H1 (cell line): ENCODE results near the gene SLC16A6. TPM values are rescaled to one million over a fixed set of nuclear protein-coding genes. Genes with fewer than 3 reads are reported as not detected.

Experiments
- CTCF ChIA-PET: fragments of 300-600 bp; sonication (Branson Sonifier 250); formaldehyde crosslinking; loops from one replicate; lab custom pipeline; 2021; ENCODE audit not compliant: partially characterized antibody; lab: Charles Lee
- POLR2A ChIA-PET: fragments of 300-600 bp; sonication (Branson Sonifier 250); formaldehyde crosslinking; loops from one replicate; lab custom pipeline; 2021; ENCODE audit warnings: inconsistent platforms; ENCODE audit not compliant: partially characterized antibody; lab: Charles Lee
- DNase-seq, 2 experiments: peaks; one replicate each; pipeline versions ENCODE4 v3.0.0 to v3.0.0-alpha.2; 2010 to 2022; ENCODE audit warnings: low spot score in 2 of 2, low read depth in 1 of 2, mixed read lengths in 1 of 2
- FAIRE-seq: peaks from 2 replicates; lab custom pipeline; 2011; peaks lifted over from hg19 to GRCh38; lab: Jason Lieb, UNC
- H2AFZ ChIP-seq: 2 replicates; pipeline ENCODE4 v1.8.1; 2012; ENCODE audit warnings: low read length, inconsistent platforms
- H2AK5ac ChIP-seq: 2 replicates; pipeline ENCODE4 v1.6.1; 2013; ENCODE audit warnings: low read depth, low read length
- H2BK120ac ChIP-seq: replicated peaks from 2 replicates; pipeline ENCODE3; 2013; ENCODE audit warnings: low read depth, low read length, inconsistent platforms
- H2BK12ac ChIP-seq: 2 replicates; pipeline ENCODE4 v1.6.1; 2013; ENCODE audit warnings: low read depth, low read length
- H2BK15ac ChIP-seq: 2 replicates; pipeline ENCODE4 v1.6.1; 2013; ENCODE audit warnings: low read length
- H2BK20ac ChIP-seq: 2 replicates; pipeline ENCODE4 v1.6.1; 2013; ENCODE audit warnings: low read length
- H2BK5ac ChIP-seq: 2 replicates; pipeline ENCODE4 v1.6.1; 2013; ENCODE audit warnings: low read depth, low read length
- H3K14ac ChIP-seq: 2 replicates; pipeline ENCODE4 v1.6.1; 2013; ENCODE audit warnings: inconsistent platforms; ENCODE audit not compliant: insufficient read length
- H3K18ac ChIP-seq: 2 replicates; pipeline ENCODE4 v1.6.1; 2013; ENCODE audit warnings: low read length; ENCODE audit errors: extremely low read depth
- H3K23ac ChIP-seq: 2 replicates; pipeline ENCODE4 v1.6.1; 2013; ENCODE audit warnings: inconsistent platforms; ENCODE audit not compliant: insufficient read length
- H3K23me2 ChIP-seq: 2 replicates; pipeline ENCODE4 v1.6.1; 2013; ENCODE audit warnings: low read depth, low read length
- H3K27ac ChIP-seq: 2 replicates; pipeline ENCODE4 v1.6.1; 2011; ENCODE audit warnings: low read depth, low read length, inconsistent platforms
- H3K27me3 ChIP-seq, 4 experiments: replicated peaks in 1 of 4; 1 replicate in 1 of 4; 2 replicates in 3 of 4; pipeline versions ENCODE4 v1.6.1 to v1.8.1; 2011 to 2013; ENCODE audit warnings: low read length in 3 of 4, mild to moderate bottlenecking in 3 of 4, inconsistent platforms in 2 of 4, mixed read lengths in 2 of 4, moderate library complexity in 1 of 4; ENCODE audit not compliant: control insufficient read depth in 3 of 4, insufficient read depth in 3 of 4; ENCODE audit errors: extremely low read depth in 1 of 4
- H3K36me3 ChIP-seq, 4 experiments: 2 replicates each; pipeline versions ENCODE4 v1.6.1 to v1.8.1; 2011 to 2013; ENCODE audit warnings: mild to moderate bottlenecking in 4 of 4, low read length in 3 of 4, moderate library complexity in 2 of 4, control low read depth in 1 of 4, inconsistent platforms in 1 of 4; ENCODE audit not compliant: insufficient read depth in 4 of 4, control insufficient read depth in 2 of 4
- H3K4ac ChIP-seq: replicated peaks from 2 replicates; pipeline ENCODE3; 2013; ENCODE audit warnings: low read length, low read depth, mixed read lengths, inconsistent platforms; ENCODE audit not compliant: insufficient read length
- H3K4me1 ChIP-seq, 4 experiments: replicated peaks in 1 of 4; 1 replicate in 1 of 4; 2 replicates in 3 of 4; pipeline versions ENCODE4 v1.6.1 to v1.8.1; 2011 to 2013; ENCODE audit warnings: low read length in 3 of 4, inconsistent platforms in 2 of 4, mixed read lengths in 1 of 4; ENCODE audit not compliant: insufficient read depth in 4 of 4, control insufficient read depth in 3 of 4
- H3K4me2 ChIP-seq, 2 experiments: 2 replicates each; pipeline versions ENCODE4 v1.6.1 to v1.8.1; 2011 to 2013; ENCODE audit warnings: low read depth in 2 of 2, low read length in 2 of 2, control low read depth in 1 of 2, inconsistent platforms in 1 of 2, mild to moderate bottlenecking in 1 of 2; ENCODE audit not compliant: insufficient read depth in 1 of 2
- H3K4me3 ChIP-seq, 4 experiments: fragments of 200-600, 300-600 bp in 1 of 4; sonication (generic), shearing (Covaris generic), sonication (Bioruptor Twin) in 1 of 4; 2 replicates each; pipeline versions ENCODE4 v1.5.1 to v1.8.1; 2011 to 2016; ENCODE audit warnings: low read length in 4 of 4, low read depth in 3 of 4, control low read depth in 2 of 4, inconsistent platforms in 2 of 4, mild to moderate bottlenecking in 2 of 4, mixed read lengths in 1 of 4, moderate library complexity in 1 of 4; ENCODE audit not compliant: insufficient read depth in 2 of 4; ENCODE audit errors: extremely low read depth in 1 of 4
- H3K56ac ChIP-seq: replicated peaks from 2 replicates; pipeline ENCODE3; 2013; ENCODE audit warnings: low read depth, mild to moderate bottlenecking, mixed read lengths, low read length, inconsistent platforms; ENCODE audit not compliant: insufficient read length
- H3K79me1 ChIP-seq: 2 replicates; pipeline ENCODE4 v1.6.1; 2013; ENCODE audit warnings: low read depth, low read length, control low read depth
- H3K79me2 ChIP-seq, 2 experiments: 2 replicates each; pipeline versions ENCODE4 v1.6.1 to v1.8.1; 2012 to 2013; ENCODE audit warnings: low read length in 2 of 2, mild to moderate bottlenecking in 2 of 2, inconsistent platforms in 1 of 2; ENCODE audit not compliant: insufficient read depth in 2 of 2, control insufficient read depth in 1 of 2
- H3K9ac ChIP-seq, 4 experiments: replicated peaks in 1 of 4; 1 replicate in 1 of 4; 2 replicates in 3 of 4; pipeline versions ENCODE4 v1.6.1 to v1.8.1; 2011 to 2013; ENCODE audit warnings: low read depth in 3 of 4, low read length in 3 of 4, control low read depth in 2 of 4, mild to moderate bottlenecking in 2 of 4, moderate library complexity in 2 of 4, inconsistent platforms in 1 of 4; ENCODE audit errors: extremely low read depth in 1 of 4
- H3K9me3 ChIP-seq, 2 experiments: 2 replicates each; pipeline versions ENCODE4 v1.6.1 to v1.8.1; 2012 to 2013; ENCODE audit warnings: mild to moderate bottlenecking in 2 of 2, moderate library complexity in 2 of 2, control low read depth in 1 of 2, inconsistent platforms in 1 of 2, low read depth in 1 of 2, low read length in 1 of 2, mixed read lengths in 1 of 2; ENCODE audit not compliant: insufficient read depth in 2 of 2
- H4K20me1 ChIP-seq, 2 experiments: replicated peaks in 1 of 2; 2 replicates each; pipeline versions ENCODE3 to v1.8.1; 2011 to 2013; ENCODE audit warnings: inconsistent platforms in 2 of 2, low read length in 2 of 2, mild to moderate bottlenecking in 1 of 2; ENCODE audit not compliant: insufficient read depth in 2 of 2, control insufficient read depth in 1 of 2
- H4K5ac ChIP-seq: 2 replicates; pipeline ENCODE4 v1.6.1; 2013; ENCODE audit warnings: low read length, low read depth, mixed read lengths, inconsistent platforms; ENCODE audit not compliant: insufficient read length
- H4K8ac ChIP-seq: 2 replicates; pipeline ENCODE4 v1.8.0; 2013; ENCODE audit warnings: mild to moderate bottlenecking, moderate library complexity, low read length, inconsistent platforms; ENCODE audit not compliant: insufficient read depth; ENCODE audit errors: extremely low read depth
- H4K91ac ChIP-seq: replicated peaks from 2 replicates; pipeline ENCODE3; 2013; ENCODE audit warnings: low read length, mixed read lengths, inconsistent platforms; ENCODE audit not compliant: insufficient read length
- CBX8 ChIP-seq: fragments of 300-800, 300-1000 bp; sonication (generic); IDR thresholded peaks from 2 replicates; pipeline ENCODE4 v1.7.1; 2016; ENCODE audit warnings: low read depth, low read length, borderline replicate concordance
- CHD1 ChIP-seq: IDR thresholded peaks from 2 replicates; pipeline ENCODE4 v1.6.1; 2012; ENCODE audit warnings: low read depth, low read length, improper control_type of control experiment
- CHD2 ChIP-seq: IDR thresholded peaks from 2 replicates; pipeline ENCODE4 v1.6.1; 2012; ENCODE audit warnings: low read length, improper control_type of control experiment
- CTBP2 ChIP-seq: IDR thresholded peaks from 2 replicates; pipeline ENCODE4 v1.7.0; 2011; ENCODE audit warnings: borderline replicate concordance, mild to moderate bottlenecking, moderate library complexity, mixed read lengths, low read length; ENCODE audit not compliant: insufficient read depth, insufficient read length
- GTF2F1 ChIP-seq: IDR thresholded peaks from 2 replicates; pipeline ENCODE4 v1.6.1; 2012; ENCODE audit warnings: low read depth, low read length, improper control_type of control experiment, borderline replicate concordance
- MAFK ChIP-seq: IDR thresholded peaks from 2 replicates; pipeline ENCODE4 v1.6.1; 2012; ENCODE audit warnings: low read depth, mild to moderate bottlenecking, improper control_type of control experiment, low read length
- SUZ12 ChIP-seq: fragments of 200-600 bp; sonication (generic); IDR thresholded peaks from 2 replicates; pipeline ENCODE4 v1.6.1; 2012; ENCODE audit warnings: mild to moderate bottlenecking, inconsistent platforms, low read length, moderate library complexity, mixed read lengths
- WGBS, 2 experiments: shearing (Covaris generic) in 1 of 2; methylation state at CpG; one replicate each; pipeline versions ENCODE4 v1.1.6 to v1.1.7; 2013 to 2015; ENCODE audit warnings: low lambda C conversion rate in 2 of 2, mixed read lengths in 2 of 2, inconsistent platforms in 1 of 2, low coverage in 1 of 2, missing lambda C conversion rate in 1 of 2; ENCODE audit not compliant: insufficient replicate concordance in 2 of 2, insufficient coverage in 1 of 2, insufficient read length in 1 of 2; ENCODE audit errors: extremely low coverage in 1 of 2, missing lambda C conversion rate in 1 of 2; 5-methylcytosine and 5-hydroxymethylcytosine counted together
- polyA plus RNA-seq, 7 experiments: library from polyadenylated mRNA; depleted of rRNA in 3 of 7; stranded (reverse) in 5 of 7; unstranded in 2 of 7; fragments of >200 nt in 5 of 7; fragments of 200-250 nt in 2 of 7; gene quantifications; 1 replicate in 5 of 7; 2 replicates in 1 of 7; 4 replicates in 1 of 7; pipeline versions ENCODE4 v1.2.1 to v1.2.3, GENCODE V29; 2011 to 2013; ENCODE audit warnings: missing spikeins in 2 of 7, mixed read lengths in 2 of 7
- total RNA-seq: library from RNA; stranded (reverse); fragmentation: NEBNext Ultra II Directional; extraction: Animal tissue kit (Norgen Biotek cat#: 25700); gene quantifications from 2 replicates; pipeline ENCODE4 v1.2.1, GENCODE V29; 2021

Gene SLC16A6
- total and polyA plus RNA-seq, 2 of the 8 experiments (the other 6 are each of a cell fraction or from before 2014, with no cell fraction given) = 0.17 to 0.22 TPM

DNA sequence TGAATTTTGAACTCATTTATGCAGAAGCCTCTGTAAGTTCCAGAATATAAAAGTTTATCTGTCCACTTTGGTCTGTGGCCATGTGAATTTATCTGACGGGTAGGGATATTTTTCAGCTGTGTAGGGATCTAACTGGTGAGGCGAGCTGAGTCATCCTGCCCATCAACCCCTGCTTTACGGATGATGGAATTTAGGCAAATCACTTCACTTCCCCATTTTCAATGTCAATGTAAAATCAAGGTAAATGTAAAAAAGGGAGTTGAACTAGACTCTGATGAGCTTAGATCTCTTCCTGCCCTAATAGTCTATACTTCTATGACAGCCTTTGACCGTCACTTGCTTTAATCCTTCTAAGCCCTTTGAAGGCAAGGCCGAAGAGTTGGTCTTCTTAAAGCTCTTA lies 2.6 kb downstream of the SLC16A6 start:
- FAIRE-seq = no peak
- Histone ChIP-seq H3K9ac (no peak overlapping the region), H3K79me1 (no peaks in the 10 kb centered on the region), H3K9me3 (no peaks in the 10 kb centered on the region), H3K14ac (no peak overlapping the region), H3K27me3 (peaks cover 8 to 25% (median 23%) of the 10 kb centered on the region in 4 experiments), H4K20me1 (peaks cover 0 to 3% of the 10 kb centered on the region in 2 experiments), H2BK15ac (no peak overlapping the region), H2BK5ac (no peak overlapping the region), H3K4ac (no peak overlapping the region), H2BK20ac (no peak overlapping the region), H3K4me2 (no peak overlapping the region), H3K4me3 (no peak overlapping the region), H3K36me3 (no peaks in the 10 kb centered on the region), H3K56ac (no peak overlapping the region), H3K79me2 (no peaks in the 10 kb centered on the region), H3K18ac (no peak overlapping the region), H4K91ac (no peak overlapping the region), H2AFZ (no peak overlapping the region), H3K23me2 (peaks cover 22% of the 10 kb centered on the region), H2AK5ac (no peak overlapping the region), H4K8ac (no peak overlapping the region), H2BK120ac (no peak overlapping the region), H3K27ac (no peak overlapping the region), H3K23ac (no peak overlapping the region), H4K5ac (no peak overlapping the region), H2BK12ac (no peak overlapping the region), H3K4me1 (peaks cover 7 to 11% (median 10%) of the 10 kb centered on the region in 4 experiments; a peak in 6 of 7 replicates)
- TF ChIP-seq MAFK (no peak), CBX8 (no peak), CHD2 (no peak), SUZ12 (no peak), GTF2F1 (no peak), CTBP2 (no peak), CHD1 (no peak)
- 96% methylated on average over 5 of the region's 5 CpGs; no CpG with 5 or more reads in 1 of the 2 experiments for WGBS, 2 experiments
- DNase-seq = no peak
- ChIA-PET CTCF (interaction anchor here (0.8 to 3.5 kb wide), 10 partner anchors 9 to 143 kb away, joined by 3 to 17 read pairs (median 4); no protein-coding TSS in a partner anchor), POLR2A (interaction anchor here (0.6 to 3.6 kb wide), 3 partner anchors 7 to 152 kb away, joined by 3 to 18 read pairs (median 5); no protein-coding TSS in a partner anchor)
